KOPT-K1 (cell line): ENCODE measurements around the gene PIP4K2B.
"Not testable (repeated sequence)": the region's sequence is repeated elsewhere in the genome, so short reads cannot be mapped to it uniquely, and the experiment has no call there.

Experiments
- H3K27ac ChIP-seq: fragments of 200-600 bp; sonication (generic); 2 replicates; pipeline ENCODE4 v1.5.1; 2016; ENCODE audit warnings: antibody characterized with exemption, mild to moderate bottlenecking, low read depth, low read length; ENCODE audit not compliant: poor library complexity, severe bottlenecking
- H3K36me3 ChIP-seq: fragments of 200-600 bp; sonication (generic); 2 replicates; pipeline ENCODE4 v1.5.1; 2017; ENCODE audit warnings: antibody characterized with exemption, mild to moderate bottlenecking, low read length, moderate library complexity; ENCODE audit not compliant: insufficient read depth
- H3K9me3 ChIP-seq: fragments of 200-600 bp; sonication (generic); 2 replicates; pipeline ENCODE4 v1.5.1; 2017; ENCODE audit warnings: antibody characterized with exemption, low read length, mild to moderate bottlenecking; ENCODE audit not compliant: insufficient read depth, poor library complexity, severe bottlenecking

PIP4K2B gene

DNA sequence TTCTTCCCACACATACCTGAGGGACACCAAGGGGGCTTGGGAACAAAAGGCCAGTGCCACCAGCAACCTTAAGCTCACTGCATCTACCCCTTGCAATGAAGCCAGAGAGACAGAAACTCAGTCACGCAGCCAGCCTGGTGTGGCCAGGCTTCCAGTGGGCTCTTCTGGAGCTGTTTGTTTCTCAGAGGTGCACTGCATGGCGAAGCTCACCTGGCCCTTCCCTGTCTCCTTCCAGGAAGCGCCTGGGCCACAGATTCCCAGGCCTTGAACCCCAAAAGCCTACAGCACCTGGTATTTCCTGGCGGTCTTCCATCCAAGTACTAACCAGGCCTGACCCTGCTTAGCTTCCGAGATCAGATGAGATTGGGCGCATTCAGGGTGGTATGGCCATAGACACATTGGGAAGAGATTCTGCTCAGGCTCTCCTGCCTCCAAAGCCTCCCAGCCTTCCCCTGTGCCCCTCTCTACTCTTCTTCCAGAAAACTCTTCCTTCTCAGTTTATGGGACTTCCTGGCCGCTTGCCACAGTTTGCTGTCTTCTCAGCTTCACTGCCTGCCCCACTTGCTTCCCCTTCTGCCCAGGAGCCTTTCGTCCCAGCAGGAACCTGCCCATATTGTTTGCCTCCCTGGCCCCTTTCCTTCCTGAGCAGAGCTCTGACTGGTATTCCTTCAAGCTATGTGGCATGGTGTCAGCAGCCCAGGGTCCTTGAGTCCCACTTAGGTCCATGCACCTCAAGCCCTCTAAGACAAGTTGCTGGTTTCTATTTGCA, 67.6 kb downstream of the PIP4K2B start:
- H3K9me3 ChIP-seq, result no peaks in the 10 kb centered on the region
- H3K27ac ChIP-seq, result peak overlapping the region; percentile 98
- H3K36me3 ChIP-seq, result peaks cover 23% of the 10 kb centered on the region

DNA sequence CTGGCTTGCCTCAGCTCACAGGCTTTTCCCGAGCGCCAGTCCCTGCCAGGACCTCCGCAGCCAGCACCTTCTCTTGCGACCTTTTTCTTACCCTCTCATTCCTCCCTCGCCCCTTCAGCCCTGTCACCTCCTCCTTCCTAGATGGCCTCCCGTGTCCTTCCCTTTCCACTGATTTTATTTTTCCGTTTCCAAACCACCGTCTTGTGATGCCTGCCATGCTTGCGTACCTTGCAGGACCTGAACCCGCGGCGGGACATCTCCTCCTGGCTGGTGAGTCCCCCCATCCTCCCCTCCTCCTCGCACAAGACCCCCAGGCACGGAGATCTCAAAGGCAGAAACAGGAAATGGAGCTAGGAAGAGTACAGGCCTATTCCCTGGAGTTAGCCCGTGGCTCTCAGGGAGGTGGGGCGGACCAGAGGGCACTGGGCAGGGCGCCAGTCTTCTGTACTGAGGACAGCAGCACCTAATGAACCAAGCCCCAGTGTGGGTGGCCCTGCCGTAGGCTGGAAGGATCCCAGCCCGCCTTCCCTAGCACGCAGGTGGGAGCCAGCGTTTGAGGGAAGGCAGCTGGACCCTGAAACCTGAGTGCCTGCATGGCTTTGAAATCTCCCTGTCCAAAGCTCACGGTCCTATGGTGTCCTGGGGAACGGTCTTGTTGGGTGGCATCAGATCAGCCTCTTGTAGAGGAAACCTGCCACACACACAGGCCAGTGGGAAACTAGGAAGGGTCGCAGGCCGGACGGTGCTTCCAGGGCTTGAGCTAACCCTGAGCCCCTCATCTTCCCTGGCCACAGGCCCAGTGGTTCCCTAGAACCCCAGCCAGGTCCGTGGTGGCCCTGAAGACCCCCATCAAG, 68.6 kb downstream of the PIP4K2B start:
- Histone ChIP-seq H3K27ac (peak overlapping the region; percentile 98), H3K36me3 (peaks cover 23% of the 10 kb centered on the region)

DNA sequence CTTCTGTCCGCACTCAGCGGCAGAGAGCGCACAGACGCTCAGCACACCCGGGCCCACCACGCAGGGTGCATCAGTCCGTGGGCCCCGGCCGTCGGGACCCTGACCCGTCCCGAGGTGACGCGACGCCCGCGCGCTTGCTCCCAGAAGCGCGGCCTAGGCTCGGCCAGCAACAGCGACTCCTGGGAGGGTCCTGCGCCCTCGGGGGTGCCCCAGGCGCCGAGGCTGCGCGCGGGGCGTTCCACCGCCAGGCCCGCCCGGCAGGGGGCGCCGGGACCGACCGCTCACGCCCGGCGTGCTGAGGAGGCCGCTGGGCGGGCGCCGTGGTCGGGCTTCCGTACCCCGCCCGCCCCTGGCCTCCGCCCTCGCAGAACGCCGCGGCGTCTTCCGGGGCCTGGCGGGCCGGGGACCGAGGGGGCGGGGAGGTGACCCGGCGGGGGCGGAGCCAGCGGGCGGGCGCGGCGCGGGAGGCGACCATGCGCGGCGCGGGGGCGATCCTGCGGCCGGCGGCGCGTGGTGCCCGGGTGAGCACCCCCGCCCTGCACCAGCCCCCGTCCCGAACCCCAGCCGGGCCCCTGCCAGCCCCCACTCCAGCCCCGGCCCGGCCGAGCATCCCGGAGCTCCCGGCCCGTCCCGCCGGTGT, 69.3 kb downstream of the PIP4K2B start, which contains the start of gene CISD3:
Gene CISD3 (plus strand): TSS at position 456 of the 640 bp plus-strand sequence. CDS start 18 bp downstream, at position 474.
- Histone ChIP-seq H3K27ac (peak within 1 kb of the TSS; percentile 98), H3K36me3 (peaks cover 30% of the 10 kb centered on the region), H3K9me3 (no peaks in the 10 kb centered on the region)

More for the DNA sequence above, 68.6 kb downstream of the PIP4K2B start:
- no peaks in the 10 kb centered on the region for H3K9me3 ChIP-seq

DNA sequence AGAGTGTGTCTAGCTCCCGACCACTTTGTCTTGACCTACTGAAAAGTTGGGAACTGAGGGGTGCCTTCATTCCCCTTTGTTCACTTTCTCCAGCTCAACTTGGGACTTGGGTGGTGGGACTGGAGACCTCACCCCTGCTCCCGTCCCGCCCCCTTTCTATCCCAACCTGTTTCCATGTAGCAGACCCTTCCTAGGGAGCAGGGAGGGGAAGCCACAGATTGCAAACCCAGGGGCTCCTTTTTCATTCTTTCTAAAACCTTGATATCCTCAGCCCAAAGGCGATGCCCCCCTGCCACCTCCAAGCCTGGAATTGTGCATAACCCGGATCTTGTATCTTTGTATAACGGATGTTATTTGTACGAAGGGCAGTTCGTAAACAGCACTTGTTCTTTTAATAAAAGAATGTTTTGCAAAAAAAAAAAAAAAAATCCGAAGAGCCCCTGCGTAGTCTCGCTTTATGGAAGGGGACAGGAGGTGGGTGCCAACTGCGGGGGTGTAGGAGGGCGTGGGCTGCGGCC, 69.9 kb downstream of the PIP4K2B start:
- Histone ChIP-seq H3K36me3 (peaks cover 34% of the 10 kb centered on the region), H3K27ac (peak overlapping the region; percentile 98), H3K9me3 (no peaks in the 10 kb centered on the region)

DNA sequence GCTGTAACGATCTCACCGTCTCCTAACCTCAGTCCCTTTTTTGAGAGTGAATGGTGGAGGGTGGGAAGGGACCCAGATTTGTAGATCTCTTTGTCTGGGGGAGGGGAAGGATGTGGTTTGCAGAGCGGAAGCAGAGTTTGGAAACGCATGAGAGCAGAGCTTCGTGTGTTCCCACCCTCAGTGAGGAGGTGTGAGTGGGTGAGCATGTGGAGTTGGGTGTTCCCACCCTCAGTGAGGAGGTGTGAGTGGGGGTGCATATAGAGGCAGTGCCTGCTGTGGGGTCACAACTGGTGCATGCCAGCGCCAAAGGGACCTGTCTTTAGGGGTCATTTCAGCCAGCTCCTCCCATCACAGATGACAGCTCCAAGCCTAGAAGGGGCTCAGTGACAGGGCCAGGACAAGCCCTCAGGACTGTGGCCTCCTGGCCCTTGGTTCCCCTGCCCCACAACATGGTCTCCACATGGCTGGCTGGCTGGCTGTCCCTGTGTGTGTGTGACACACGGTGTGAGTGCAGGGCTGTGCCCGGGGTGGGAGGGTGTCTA, 71.0 kb downstream of the PIP4K2B start:
- H3K27ac ChIP-seq, result peak overlapping the region; percentile 98
- H3K9me3 ChIP-seq, result no peaks in the 10 kb centered on the region
- H3K36me3 ChIP-seq, result peaks cover 33% of the 10 kb centered on the region

DNA sequence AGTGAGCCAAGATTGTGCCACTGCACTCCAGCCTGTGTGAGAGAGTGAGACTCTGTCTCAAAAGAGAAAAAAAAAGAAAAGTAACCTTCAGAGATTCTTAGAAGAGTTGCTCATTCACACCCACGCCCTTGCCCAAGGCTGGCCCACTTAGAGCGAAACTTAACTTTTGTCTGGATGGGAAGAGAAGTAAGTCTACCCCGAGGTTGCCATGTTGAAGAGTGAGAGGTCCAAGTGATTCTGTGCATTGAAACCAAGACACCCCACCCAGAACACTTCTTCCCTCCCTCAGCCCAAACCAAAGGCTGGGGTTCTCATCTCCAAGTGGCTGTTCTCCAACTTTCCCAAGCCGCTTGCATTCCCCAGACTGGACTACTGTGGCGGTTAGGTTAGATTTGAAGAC, 71.6 kb downstream of the PIP4K2B start:
- Histone ChIP-seq H3K36me3 (peaks cover 32% of the 10 kb centered on the region), H3K9me3 (no peaks in the 10 kb centered on the region), H3K27ac (peak overlapping the region; percentile 98)

DNA sequence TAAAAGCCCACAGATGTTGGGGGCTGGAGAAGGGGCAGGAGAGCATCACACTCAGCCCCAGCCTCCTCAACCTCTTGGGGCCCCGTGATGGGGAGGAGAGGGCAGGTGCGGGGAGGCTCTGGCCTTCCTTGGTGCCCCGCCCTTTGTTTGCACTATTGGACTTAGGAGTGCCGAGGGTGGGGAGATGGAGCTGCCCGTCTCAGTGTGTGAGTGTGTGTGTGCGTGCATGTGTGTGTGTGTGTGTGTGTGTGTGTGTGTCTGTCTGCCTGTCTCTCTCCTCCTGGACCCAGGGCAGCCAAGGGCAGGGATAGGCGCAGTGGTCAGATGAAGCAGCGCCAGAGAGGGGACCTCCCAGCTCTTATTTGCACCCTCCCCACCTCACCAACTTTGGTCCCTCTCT, 73.2 kb downstream of the PIP4K2B start:
- H3K27ac ChIP-seq, result peak overlapping the region; percentile 98
- H3K36me3 ChIP-seq, result peaks cover 39% of the 10 kb centered on the region
- not testable (repeated sequence) for H3K9me3 ChIP-seq

DNA sequence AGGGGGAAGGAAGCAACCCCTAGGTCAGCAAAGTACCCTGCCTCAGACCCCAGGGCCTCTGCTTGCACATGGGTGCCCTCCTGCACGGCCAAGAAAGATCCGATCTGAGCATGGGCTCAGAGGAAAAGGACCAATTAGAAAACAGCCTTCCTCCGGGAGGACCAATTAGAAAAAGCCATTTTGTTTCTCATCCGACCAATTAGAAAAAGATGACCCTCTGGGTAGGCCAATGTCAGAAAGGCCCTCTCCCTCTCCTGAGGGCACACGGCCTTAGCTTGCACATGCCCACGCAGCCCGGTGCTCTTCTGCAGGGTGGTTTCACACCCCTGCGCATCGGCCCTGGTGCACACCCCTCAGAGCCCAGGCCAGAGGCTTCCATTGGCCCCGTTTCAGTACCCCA, 74.3 kb downstream of the PIP4K2B start:
- Histone ChIP-seq H3K9me3 (no peaks in the 10 kb centered on the region), H3K36me3 (peaks cover 50% of the 10 kb centered on the region), H3K27ac (peak overlapping the region; percentile 98)

DNA sequence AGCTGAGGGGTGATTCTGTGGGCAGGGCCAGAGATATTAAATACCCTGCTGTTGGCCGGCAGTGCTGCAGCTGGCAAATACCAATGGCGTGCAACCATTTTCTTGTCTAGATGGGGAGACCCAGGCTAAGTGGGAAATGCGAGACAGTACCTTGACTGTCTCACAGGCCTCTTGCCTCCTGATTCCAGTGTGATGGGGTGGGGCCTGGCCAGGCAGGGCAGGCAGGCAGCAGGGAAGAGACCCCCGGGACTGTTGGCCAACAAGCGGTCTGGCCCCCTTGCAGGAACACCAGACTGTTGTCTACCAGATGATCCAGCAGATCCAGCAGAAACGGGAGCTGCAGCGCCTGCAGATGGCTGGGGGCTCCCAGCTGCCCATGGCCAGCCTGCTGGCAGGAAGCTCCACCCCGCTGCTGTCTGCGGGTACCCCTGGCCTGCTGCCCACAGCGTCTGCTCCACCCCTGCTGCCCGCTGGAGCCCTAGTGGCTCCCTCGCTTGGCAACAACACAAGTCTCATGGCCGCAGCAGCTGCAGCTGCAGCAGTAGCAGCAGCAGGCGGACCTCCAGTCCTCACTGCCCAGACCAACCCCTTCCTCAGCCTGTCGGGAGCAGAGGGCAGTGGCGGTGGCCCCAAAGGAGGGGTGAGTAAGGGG, 74.9 kb downstream of the PIP4K2B start:
- H3K36me3 ChIP-seq, result peaks cover 56% of the 10 kb centered on the region
- H3K27ac ChIP-seq, result no peak overlapping the region
- H3K9me3 ChIP-seq, result no peaks in the 10 kb centered on the region

DNA sequence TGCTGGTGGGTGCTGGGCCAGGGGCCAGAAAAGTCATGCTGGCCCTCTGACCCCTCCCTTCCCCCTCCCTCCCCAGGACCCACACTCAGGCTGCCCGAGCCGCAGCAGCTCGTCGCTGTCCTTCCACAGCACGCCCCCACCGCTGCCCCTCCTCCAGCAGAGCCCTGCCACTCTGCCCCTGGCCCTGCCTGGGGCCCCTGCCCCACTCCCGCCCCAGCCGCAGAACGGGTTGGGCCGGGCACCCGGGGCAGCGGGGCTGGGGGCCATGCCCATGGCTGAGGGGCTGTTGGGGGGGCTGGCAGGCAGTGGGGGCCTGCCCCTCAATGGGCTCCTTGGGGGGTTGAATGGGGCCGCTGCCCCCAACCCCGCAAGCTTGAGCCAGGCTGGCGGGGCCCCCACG, 77.6 kb downstream of the PIP4K2B start:
- Histone ChIP-seq H3K9me3 (no peaks in the 10 kb centered on the region), H3K27ac (no peak overlapping the region), H3K36me3 (peaks cover 82% of the 10 kb centered on the region)

DNA sequence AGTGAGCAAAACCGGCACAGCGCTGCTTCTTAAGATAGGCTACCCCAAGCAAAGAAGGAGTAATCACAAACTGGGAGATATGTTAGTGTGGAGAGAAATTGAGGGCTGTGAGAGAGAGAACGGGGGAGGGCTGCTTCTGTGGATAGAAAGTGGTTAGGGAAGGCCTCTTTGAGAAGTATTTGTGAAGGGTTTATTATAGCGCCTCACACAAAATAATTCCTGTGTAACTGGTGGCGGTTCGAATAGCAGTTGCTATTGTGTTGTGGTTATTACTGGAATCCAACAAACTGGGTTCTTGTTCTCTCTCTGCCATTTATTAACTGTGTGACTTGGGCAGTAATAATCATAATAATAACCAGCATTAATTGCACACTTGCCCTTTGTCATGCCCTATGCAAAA, 78.4 kb downstream of the PIP4K2B start:
- Histone ChIP-seq H3K27ac (no peak overlapping the region), H3K9me3 (no peaks in the 10 kb centered on the region), H3K36me3 (peaks cover 91% of the 10 kb centered on the region)

DNA sequence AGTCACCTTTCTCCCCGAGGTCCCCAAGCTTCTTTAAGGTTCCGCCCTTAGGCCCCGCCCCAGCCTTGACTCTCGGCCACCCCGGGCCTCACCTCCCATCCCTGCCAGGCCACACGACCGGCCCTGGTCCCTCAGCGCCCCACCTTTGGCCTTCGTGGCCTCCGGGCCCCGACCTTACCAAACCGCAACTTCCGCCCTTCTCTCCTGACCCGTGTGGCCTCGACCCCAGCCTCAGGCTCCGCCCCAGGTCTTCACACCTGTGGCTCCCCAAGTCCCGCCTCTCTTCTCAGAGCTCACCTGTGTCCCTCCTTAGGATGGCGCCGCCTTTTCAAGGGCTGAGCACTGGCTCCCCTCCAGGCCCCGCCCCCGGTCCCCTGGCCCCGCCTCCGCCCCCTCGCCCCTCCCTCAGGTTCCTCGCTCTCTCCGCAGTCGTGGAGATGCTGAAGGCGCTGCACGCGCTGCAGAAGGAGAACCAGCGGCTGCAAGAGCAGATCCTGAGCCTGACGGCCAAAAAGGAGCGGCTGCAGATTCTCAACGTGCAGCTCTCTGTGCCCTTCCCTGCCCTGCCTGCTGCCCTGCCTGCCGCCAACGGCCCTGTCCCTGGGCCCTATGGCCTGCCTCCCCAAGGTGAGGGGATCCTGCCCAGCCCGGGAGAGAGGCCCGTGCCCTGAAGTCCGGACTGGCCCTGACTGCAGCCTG, 79.3 kb downstream of the PIP4K2B start:
- Histone ChIP-seq H3K27ac (no peak overlapping the region), H3K36me3 (peaks cover 93% of the 10 kb centered on the region), H3K9me3 (no peaks in the 10 kb centered on the region)

DNA sequence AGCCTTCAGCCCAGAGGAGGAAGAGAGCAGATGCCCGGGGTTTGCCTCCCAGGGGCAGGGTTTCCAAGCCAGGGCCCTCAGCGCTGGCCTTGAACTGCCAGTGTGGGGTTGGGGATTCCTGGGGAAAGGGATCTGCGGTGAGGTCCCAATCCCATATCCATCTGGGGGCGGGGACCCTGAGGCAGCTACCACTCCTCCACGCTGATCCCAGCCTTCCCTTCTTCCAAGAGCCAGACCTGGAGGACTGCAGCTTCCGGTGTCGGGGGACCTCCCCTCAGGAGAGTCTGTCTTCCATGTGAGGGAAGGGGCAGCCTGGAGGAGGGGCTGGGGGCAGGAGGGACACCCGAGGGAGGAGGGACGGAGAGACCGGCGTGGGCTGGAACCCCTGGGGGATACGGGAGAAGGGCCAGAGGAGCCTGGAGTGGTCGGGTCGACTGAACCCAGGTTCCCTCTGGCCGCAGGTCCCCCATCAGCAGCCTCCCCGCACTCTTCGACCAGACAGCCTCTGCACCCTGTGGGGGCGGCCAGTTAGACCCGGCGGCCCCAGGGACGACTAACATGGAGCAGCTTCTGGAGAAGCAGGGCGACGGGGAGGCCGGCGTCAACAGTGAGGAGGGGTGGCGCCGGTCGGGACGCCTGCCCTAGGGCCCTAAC, 79.9 kb downstream of the PIP4K2B start:
- peaks cover 94% of the 10 kb centered on the region for H3K36me3 ChIP-seq
- no peak overlapping the region for H3K27ac ChIP-seq
- no peaks in the 10 kb centered on the region for H3K9me3 ChIP-seq
